Endothelial cell of umbilical vein (primary cell): ENCODE data around the gene TLX1.

Source experiments
- CTCF ChIP-seq, 2 donors: IDR thresholded peaks; 1 replicate in 1 of 2; 2 replicates in 1 of 2; pipeline ENCODE4 v1.5.1; 2011; ENCODE audit warnings: low read length in 2 of 2, mild to moderate bottlenecking in 2 of 2, moderate library complexity in 2 of 2, control low read depth in 1 of 2, inconsistent platforms in 1 of 2, low read depth in 1 of 2; ENCODE audit not compliant: insufficient read depth in 1 of 2; ENCODE audit errors: extremely low read depth in 1 of 2
- EZH2 ChIP-seq: IDR thresholded peaks from 2 replicates; pipeline ENCODE4 v1.6.1; 2012; ENCODE audit warnings: borderline replicate concordance, low read depth, mild to moderate bottlenecking, moderate library complexity, low read length, inconsistent platforms; ENCODE audit not compliant: severe bottlenecking
- POLR2A ChIP-seq: IDR thresholded peaks from 2 replicates; pipeline ENCODE4 v1.6.1; 2012; ENCODE audit warnings: low read depth, mild to moderate bottlenecking, control low read depth, low read length
- POLR2AphosphoS5 ChIP-seq: IDR thresholded peaks from 2 replicates; pipeline ENCODE4 v1.6.1; 2012; ENCODE audit warnings: low read depth, mild to moderate bottlenecking, control low read depth, low read length, moderate library complexity; ENCODE audit not compliant: insufficient read depth
- TF ChIP-seq, protein P1 (sequence below): IDR thresholded peaks from 2 replicates; pipeline ENCODE4 v1.6.1; 2011; ENCODE audit not compliant: insufficient read depth, insufficient read length

GRCh38 chr10:101107771-101108170 is 23.3 kb upstream of the TLX1 start:
- no peak for TF ChIP-seq EZH2
- TF ChIP-seq CTCF (IDR thresholded peaks at IDR 0.05; ENCODE audit: extremely low read depth in 1 of 2, insufficient read depth in 1 of 2, low read depth in 1 of 2, low read length in 2 of 2) = no peak
- TF ChIP-seq POLR2AphosphoS5 = no peak
- no peak for TF ChIP-seq POLR2A
- TF ChIP-seq, protein P1, sequence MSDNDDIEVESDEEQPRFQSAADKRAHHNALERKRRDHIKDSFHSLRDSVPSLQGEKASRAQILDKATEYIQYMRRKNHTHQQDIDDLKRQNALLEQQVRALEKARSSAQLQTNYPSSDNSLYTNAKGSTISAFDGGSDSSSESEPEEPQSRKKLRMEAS = no peak
